KOPT-K1 (cell line): ENCODE results near the gene METTL24.
"Not testable (repeated sequence)": the region's sequence is repeated elsewhere in the genome, so short reads cannot be mapped to it uniquely, and the experiment has no call there.

Source experiments
- H3K27ac ChIP-seq: fragments of 200-600 bp; sonication (generic); 2 replicates; pipeline ENCODE4 v1.5.1; 2016; ENCODE audit warnings: antibody characterized with exemption, mild to moderate bottlenecking, low read depth, low read length; ENCODE audit not compliant: poor library complexity, severe bottlenecking
- H3K36me3 ChIP-seq: fragments of 200-600 bp; sonication (generic); 2 replicates; pipeline ENCODE4 v1.5.1; 2017; ENCODE audit warnings: antibody characterized with exemption, mild to moderate bottlenecking, low read length, moderate library complexity; ENCODE audit not compliant: insufficient read depth
- H3K9me3 ChIP-seq: fragments of 200-600 bp; sonication (generic); 2 replicates; pipeline ENCODE4 v1.5.1; 2017; ENCODE audit warnings: antibody characterized with exemption, low read length, mild to moderate bottlenecking; ENCODE audit not compliant: insufficient read depth, poor library complexity, severe bottlenecking

Gene METTL24

GRCh38 chr6:110318971-110319370 is 39.2 kb downstream of the METTL24 start:
- no peak overlapping the region for H3K27ac ChIP-seq
- H3K36me3 ChIP-seq = no peaks in the 10 kb centered on the region
- no peaks in the 10 kb centered on the region for H3K9me3 ChIP-seq

DNA sequence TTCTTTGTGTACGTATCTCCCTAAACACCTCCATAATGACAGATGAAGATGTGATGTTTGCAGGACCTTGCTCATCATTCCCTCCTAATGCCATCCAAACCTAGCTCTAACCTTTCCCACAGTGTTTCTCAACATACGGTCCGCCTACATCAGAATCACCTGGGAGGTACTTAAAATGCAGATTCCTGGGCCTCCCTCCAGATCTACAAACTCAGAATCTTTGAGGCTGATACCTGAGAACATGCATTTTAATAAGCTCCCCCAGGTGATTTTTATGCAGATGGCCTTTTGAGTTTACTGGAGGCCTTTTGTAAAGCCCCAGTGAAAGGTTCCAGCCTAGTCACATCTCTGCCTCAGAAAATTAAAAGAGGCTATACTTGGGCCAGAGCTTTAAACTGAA is 40.5 kb downstream of the METTL24 start:
- no peaks in the 10 kb centered on the region for H3K9me3 ChIP-seq
- H3K27ac ChIP-seq = no peak overlapping the region
- no peaks in the 10 kb centered on the region for H3K36me3 ChIP-seq

GRCh38 chr6:110317189-110317588 is 41.0 kb downstream of the METTL24 start:
- no peak overlapping the region for H3K27ac ChIP-seq

DNA sequence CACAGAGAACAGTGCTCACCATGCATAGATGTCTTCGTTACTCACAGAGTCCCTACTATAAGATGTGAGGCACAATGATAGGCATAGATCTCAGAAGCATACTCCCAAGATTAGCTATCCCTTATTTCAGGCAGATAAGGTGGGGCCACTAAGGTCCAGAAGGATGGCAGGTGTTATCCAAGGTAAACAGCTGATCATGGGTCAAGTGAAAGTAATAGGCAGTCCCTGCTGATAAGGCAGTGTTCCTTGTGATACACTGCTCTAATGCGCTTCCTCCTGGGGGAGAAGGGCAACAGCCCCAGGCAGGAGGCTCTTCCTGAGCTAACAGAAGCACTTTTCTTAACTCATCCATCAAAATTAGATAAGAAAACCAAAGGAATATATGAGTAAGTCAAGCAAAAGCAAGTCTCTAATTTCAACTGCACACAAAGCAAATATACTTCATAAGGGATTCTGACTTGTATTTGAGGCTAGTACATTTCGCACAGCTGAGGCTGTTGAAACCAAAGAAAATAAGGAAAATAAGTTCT is 42.2 kb downstream of the METTL24 start:
- H3K9me3 ChIP-seq = no peaks in the 10 kb centered on the region
- H3K36me3 ChIP-seq = no peaks in the 10 kb centered on the region
- H3K27ac ChIP-seq = no peak overlapping the region

More at GRCh38 chr6:110317189-110317588, 41.0 kb downstream of the METTL24 start:
- Histone ChIP-seq H3K9me3 (no peaks in the 10 kb centered on the region), H3K36me3 (no peaks in the 10 kb centered on the region)

GRCh38 chr6:110315207-110315868 is 42.8 kb downstream of the METTL24 start:
- Histone ChIP-seq H3K36me3 (no peaks in the 10 kb centered on the region), H3K27ac (no peak overlapping the region), H3K9me3 (peaks cover 4% of the 10 kb centered on the region)

- Histone ChIP-seq H3K9me3 (peaks cover 14% of the 10 kb centered on the region), H3K27ac (no peak overlapping the region), H3K36me3 (no peaks in the 10 kb centered on the region)
Measured at GRCh38 chr6:110310861-110311446, 47.2 kb downstream of the METTL24 start.

GRCh38 chr6:110309432-110309831 is 48.7 kb downstream of the METTL24 start:
- not testable (repeated sequence) for H3K27ac ChIP-seq, H3K36me3 ChIP-seq
- peaks cover 14% of the 10 kb centered on the region for H3K9me3 ChIP-seq

GRCh38 chr6:110307368-110307767 is 50.8 kb downstream of the METTL24 start:
- Histone ChIP-seq H3K9me3 (peaks cover 14% of the 10 kb centered on the region), H3K27ac (no peak overlapping the region), H3K36me3 (no peaks in the 10 kb centered on the region)

- peaks cover 14% of the 10 kb centered on the region for H3K9me3 ChIP-seq
- H3K27ac ChIP-seq, H3K36me3 ChIP-seq: not testable (repeated sequence)
Measured at GRCh38 chr6:110305832-110306231, 52.3 kb downstream of the METTL24 start.

GRCh38 chr6:110303692-110304091 is 54.5 kb downstream of the METTL24 start:
- H3K36me3 ChIP-seq, H3K27ac ChIP-seq, H3K9me3 ChIP-seq: not testable (repeated sequence)

- Histone ChIP-seq H3K36me3 (no peaks in the 10 kb centered on the region), H3K27ac (no peak overlapping the region)
Measured at GRCh38 chr6:110298916-110299315, 59.2 kb downstream of the METTL24 start.

GRCh38 chr6:110298411-110298810 is 59.7 kb downstream of the METTL24 start:
- H3K9me3 ChIP-seq = no peaks in the 10 kb centered on the region
- H3K36me3 ChIP-seq = no peaks in the 10 kb centered on the region
- no peak overlapping the region for H3K27ac ChIP-seq

More at GRCh38 chr6:110298916-110299315, 59.2 kb downstream of the METTL24 start:
- H3K9me3 ChIP-seq = no peaks in the 10 kb centered on the region

DNA sequence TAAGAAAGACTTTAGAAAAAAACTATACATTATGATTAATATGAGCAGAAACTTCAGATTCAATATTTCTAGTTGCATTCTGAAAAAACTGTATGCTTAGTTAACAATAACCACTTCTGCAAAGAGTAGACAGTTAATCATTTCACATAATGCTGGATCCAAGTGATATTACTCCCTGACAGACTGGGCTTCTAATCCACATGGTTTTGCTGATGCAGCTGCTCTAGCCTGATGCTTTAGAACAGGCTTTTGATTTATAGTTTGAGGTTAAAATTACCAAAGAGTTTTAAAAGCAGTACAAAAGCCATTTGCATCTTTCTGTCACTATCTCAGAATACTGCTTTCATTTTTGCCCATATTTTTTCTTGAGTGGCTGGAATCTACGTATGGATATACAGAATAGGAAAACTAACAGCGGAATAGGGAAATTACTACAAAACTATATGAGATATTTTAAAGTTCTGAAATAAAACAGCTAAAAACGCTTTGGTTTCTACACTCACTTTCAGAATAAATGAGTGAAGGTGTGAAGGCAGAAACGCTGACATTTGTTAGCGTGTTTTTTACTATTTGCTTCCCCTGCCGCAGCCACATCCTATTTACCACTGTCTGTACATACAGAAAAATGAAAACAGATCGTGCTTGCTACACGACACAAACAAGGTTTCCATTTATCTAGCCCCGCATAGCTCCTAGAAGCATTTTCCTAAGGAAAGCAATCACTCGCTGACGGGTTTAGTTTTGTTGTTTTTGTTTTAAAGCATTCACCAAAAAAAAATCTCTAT is 61.7 kb downstream of the METTL24 start:
- Histone ChIP-seq H3K27ac (no peak overlapping the region), H3K9me3 (no peaks in the 10 kb centered on the region), H3K36me3 (no peaks in the 10 kb centered on the region)

DNA sequence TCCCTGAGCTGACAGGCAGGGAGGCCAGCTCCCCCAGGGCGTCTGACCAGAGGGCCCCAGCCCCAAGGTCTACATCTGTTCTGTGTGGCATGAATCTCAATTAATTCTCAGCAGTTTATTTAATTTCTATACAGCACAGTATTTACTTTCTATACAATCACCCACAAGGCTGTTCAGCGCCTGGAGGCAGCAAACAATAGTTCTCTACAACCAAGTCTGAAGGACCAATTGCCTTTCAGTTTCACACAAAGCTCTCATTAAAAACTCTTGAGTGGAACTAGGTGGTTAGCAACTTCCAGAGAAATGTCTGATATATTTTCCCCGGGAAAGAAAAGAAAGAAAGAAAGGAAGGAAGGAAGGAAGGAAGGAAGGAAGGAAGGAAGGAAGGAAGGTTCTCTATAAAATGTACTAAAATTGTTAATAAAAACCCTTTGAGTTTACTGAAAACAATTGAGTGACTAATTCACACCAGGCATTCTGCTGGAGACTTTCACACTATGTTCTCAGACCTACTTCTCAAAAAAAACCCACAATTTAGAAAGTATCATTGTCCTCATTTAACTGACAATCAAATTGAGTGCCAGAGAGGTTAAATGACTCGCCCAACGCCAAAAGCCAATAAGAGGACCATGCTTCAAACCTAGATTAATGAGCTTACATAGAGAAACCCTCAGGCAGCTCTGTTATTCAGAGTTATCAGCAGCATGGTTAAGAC is 62.5 kb downstream of the METTL24 start:
- peaks cover 3% of the 10 kb centered on the region for H3K9me3 ChIP-seq

More for the DNA sequence above, 62.5 kb downstream of the METTL24 start:
- Histone ChIP-seq H3K36me3 (no peaks in the 10 kb centered on the region), H3K27ac (no peak overlapping the region)
